ENCODE results near the gene USP24.
"Not testable (repeated sequence)": the region's sequence is repeated elsewhere in the genome, so short reads cannot be mapped to it uniquely, and the experiment has no call there.

The USP24 gene

DNA sequence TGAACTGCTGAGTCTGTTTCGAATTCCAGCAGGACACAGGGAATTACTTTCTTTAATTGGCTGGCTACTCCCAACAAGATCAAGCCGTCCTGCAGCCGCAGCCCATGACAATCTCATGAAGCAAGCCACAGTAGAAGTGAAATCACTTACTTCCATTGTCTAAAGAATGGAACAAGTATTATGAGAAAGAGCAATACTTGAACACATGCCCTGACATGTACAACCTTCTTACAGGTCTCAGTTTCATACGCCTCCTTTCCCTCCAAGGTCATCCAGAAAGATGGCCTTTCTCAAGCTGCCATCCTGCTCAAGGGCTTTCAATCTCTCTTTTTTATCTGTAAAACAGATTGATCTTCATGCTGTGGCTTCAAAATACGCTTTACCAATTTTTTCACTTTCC is 90.7 kb downstream of the USP24 start:
- DNase-seq (ENCODE audit: low read depth in 2 of 2), result no peak

DNA sequence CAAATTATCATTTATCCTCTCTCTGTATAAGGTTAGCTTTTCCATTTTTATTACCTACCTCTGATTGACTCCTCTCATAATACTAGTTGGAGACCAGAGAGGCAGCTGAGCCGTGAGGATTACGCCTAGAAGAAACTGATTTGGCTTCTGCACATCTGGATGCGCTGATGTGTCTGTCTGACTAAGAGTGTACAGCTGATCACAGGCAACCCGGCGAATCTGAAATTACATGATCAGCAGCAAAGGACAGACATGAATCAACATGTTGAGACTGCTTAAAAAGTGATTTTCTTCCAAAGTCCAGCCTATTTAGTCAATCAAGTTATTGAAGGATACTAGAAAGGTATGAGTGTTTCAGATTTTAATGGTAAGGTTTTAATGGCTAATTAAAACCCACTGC is 94.6 kb downstream of the USP24 start:
- no peak for DNase-seq (ENCODE audit: low read depth in 2 of 2)

- DNase-seq (ENCODE audit: low read depth in 2 of 2), result no peak
Observed at GRCh38 chr1:55118651-55119329, 96.4 kb downstream of the USP24 start.

DNA sequence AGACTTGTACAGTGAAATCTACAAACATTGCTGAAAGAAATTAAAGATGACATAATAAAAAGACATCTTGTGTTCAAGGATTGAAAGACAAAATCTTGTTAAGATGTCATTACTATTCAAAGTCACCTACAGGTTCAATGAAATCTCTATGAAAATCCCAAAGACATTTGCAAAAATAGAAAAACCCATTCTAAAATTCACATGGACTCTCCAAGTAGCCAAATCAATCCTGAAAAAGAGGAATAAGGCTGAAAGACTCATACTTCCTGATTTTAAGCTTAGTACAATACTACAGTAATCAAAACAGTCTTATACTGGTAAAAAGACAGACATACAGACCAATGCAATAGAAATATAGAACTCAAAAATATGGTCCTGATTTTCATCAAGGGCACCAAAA is 97.2 kb downstream of the USP24 start:
- no peak for DNase-seq (ENCODE audit: low read depth in 2 of 2)

GRCh38 chr1:55109005-55109404 is 106.2 kb downstream of the USP24 start:
- DNase-seq (ENCODE audit: low read depth in 2 of 2), result not testable (repeated sequence)

DNA sequence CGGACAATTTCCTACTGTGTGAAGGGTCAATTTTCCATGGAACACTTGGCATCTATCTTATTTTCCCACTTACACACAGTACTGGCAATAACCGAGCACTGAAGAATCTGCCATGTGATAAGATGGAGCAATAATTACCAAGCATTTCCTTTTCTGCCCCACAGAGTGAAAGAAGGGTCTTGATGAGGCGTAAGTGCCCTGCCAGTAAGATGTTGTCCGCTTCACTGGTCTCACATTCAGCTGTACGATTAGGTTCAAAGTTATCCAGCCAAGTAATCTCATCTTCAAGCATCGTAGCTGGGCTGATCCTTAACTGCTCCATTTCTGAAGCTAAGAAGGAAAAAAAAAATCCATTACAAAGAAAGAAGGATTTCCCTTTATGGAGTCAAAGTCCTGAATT is 108.1 kb downstream of the USP24 start:
- DNase-seq (ENCODE audit: low read depth in 2 of 2), result no peak

DNA sequence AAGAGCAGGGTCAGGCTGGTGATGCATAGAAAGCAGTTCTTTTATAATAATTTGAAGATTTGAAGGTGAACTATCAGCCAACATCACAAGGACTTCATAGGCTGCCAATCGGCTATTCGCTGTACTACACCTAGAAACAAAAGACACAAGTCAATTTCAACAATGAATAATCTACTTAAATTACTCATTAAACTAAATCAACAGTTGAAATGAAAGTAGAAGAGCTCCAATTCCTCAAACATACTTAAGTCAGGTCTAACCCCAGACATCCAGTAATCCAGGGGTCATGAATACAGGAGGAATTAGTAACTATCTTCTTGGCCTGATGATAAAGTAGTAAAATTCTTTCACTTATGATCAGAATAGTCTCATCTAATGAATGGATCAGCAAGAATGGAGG is 111.3 kb downstream of the USP24 start:
- no peak for DNase-seq (ENCODE audit: low read depth in 2 of 2)

- DNase-seq (ENCODE audit: low read depth in 2 of 2), result no peak
Observed at GRCh38 chr1:55095095-55095494, 120.1 kb downstream of the USP24 start.

DNA sequence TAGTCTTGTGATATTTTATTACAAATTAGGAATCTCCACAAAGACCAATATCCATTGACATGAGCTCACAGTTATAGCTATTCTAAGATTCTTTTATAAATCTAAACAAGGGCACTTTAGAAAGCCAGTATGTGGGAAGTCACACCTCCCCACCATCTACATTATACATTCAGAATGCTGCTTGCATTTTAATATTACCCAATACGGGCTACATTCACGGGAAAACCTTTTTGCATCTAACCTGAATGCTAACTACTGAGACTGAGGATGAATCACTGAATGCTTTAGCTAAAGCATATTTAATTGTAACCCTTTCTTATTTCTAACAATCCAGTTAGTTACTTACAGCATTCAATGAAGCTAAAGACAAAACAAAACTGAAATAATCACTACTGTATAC is 122.7 kb downstream of the USP24 start:
- no peak for DNase-seq (ENCODE audit: low read depth in 2 of 2)

DNA sequence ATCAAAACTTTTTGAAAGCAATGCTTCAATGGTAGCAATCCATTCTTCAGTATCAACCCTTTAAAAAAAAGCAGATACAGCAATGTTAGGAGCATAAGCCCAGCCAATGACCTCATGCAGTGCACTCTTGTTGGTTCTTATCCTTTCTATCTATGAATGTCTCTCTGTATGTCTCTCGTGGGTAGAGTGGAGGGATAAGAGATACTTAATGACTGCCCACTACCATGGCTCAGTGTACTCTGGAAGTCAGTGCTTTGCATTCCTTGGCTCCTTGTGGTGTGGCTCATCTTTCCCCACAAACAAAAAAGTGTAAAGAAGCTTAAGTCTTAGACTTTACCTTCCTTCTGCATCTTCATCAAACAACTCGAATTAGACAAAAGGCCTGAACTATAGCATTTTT is 125.5 kb downstream of the USP24 start:
- no peak for DNase-seq (ENCODE audit: low read depth in 2 of 2)

DNA sequence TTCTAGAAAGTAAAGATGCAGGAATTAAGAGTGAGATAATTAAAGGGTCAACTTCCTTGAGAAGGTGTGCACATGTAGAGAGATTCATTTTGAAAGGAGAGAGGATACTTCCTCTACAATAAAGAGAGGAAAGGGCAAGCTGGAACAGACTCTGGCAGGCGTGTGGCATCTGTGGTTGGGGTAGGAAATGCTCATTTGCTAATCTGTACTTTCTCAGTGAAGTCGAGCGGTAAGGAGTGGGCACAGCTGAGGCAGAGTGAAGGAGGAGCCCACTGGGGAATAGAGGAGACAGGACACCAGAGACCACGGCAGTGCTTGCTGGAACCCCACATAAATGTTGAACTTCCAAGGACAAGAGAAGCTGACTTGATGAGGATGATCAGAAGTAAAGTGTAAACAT is 126.8 kb downstream of the USP24 start:
- no peak for DNase-seq (ENCODE audit: low read depth in 2 of 2)

GRCh38 chr1:55087439-55087838 is 127.7 kb downstream of the USP24 start:
- no peak for DNase-seq (ENCODE audit: low read depth in 2 of 2)

DNA sequence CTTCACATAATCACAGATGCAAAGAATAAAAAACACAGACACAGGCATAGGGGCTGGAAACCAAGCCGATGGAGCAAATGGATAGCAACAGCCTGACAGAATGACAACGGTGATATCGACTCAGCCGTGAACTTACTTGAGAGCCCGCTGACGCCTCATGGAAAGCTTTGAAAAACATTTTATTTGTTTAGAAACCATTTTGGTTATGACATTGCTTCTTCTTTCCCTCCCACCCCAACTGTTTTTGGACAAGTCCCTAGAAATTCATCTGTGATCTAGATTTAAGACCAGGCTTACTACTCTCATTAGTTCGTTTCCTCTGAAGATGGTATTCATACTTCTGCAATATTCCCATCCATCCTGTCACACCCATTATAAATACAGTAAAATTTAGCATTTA is 130.9 kb downstream of the USP24 start:
- no peak for DNase-seq (ENCODE audit: low read depth in 2 of 2)

DNA sequence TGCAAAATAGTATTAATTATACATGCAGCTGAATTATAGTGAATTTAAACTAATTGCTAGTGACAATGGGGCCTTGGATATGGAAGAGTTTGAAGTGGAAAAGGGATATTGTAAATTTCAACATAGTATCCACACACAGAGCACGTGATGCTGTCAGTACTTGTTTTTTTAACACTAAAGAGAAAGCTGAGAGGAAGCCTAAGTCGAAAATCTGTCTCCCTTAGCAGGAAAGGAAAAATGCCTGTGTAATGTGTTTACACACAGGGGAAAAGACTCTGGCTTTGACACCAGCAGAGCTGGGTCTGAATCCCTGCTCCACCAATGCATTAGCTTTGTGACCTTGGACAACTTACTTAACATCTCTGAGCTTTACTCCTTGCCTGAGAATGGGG is 133.3 kb downstream of the USP24 start:
- DNase-seq (ENCODE audit: low read depth in 2 of 2), result no peak

- no peak for DNase-seq (ENCODE audit: low read depth in 2 of 2)
Observed at GRCh38 chr1:55081188-55081904, 133.8 kb downstream of the USP24 start.

DNA sequence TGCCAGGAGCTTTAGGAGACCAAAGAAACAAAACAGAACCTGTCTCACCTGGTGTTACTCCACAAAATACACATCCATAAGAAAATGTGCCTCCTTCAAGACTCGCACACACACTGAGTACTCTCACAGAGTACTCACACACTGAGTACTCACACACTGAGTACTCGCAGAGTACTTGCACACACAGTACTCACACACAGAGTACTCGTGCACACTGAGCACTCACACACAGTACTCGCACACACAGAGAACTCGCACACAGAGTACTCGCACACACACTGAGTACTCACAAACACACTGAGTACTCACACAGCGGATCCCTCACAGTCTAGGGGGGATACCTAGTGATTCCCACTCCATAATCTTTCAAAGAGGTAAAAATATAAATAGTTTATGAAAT is 135.5 kb downstream of the USP24 start:
- no peak for DNase-seq (ENCODE audit: low read depth in 2 of 2)

GRCh38 chr1:55078470-55078869 is 136.7 kb downstream of the USP24 start:
- DNase-seq (ENCODE audit: low read depth in 2 of 2), result no peak

GRCh38 chr1:55076356-55076755 is 138.8 kb downstream of the USP24 start:
- no peak for DNase-seq (ENCODE audit: low read depth in 2 of 2)

DNA sequence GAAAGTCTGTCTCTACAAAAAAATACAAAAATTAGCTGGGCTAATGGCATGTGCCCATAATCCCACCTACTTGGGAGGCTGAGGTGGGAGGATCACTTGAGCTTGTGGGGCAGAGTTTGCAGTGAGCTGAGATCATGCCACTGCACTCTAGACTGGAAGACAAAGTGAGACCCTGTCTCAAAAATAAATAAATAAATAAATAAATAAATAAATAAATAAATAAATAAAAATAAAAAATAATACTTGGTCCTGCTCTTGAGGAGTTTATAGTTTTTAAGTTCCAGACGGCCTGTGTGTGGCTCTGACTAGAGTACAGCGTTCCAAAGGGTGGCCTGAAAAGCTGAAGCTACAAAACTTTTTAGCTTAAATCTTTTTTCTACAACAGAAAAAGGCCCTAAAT is 140.7 kb downstream of the USP24 start:
- DNase-seq (ENCODE audit: low read depth in 2 of 2), result no peak

- no peak for DNase-seq (ENCODE audit: low read depth in 2 of 2)
Observed at GRCh38 chr1:55073187-55073916, 141.8 kb downstream of the USP24 start.

- no peak for DNase-seq (ENCODE audit: low read depth in 2 of 2)
Observed at GRCh38 chr1:55071477-55071876, 143.7 kb downstream of the USP24 start.

GRCh38 chr1:55070293-55071164 is 144.6 kb downstream of the USP24 start:
- DNase-seq (ENCODE audit: low read depth in 2 of 2), result no peak

Data from stimulated activated CD8-positive, alpha-beta memory T cell treated with anti-CD3 and anti-CD28 coated beads, Interleukin-7, amount 100 ng/mL, for 4 hours (primary cell).